ENCODE results near the gene VAX1.

- no peak for TF ChIP-seq CTCF (IDR thresholded peaks at IDR 0.05; ENCODE audit: insufficient read depth, low read length, poor library complexity, severe bottlenecking)
- TF ChIP-seq EZH2phosphoT487 (conservative IDR thresholded peaks at IDR 0.05; ENCODE audit: low read length), result no peak
These were observed 43.2 kb downstream of the VAX1 start for GRCh38 chr10:117094856-117095255.
